Lower lobe of right lung (tissue), 2 donors: Measurements from ENCODE around the gene TREML2. TPM values are rescaled to one million over a fixed set of nuclear protein-coding genes. Genes with fewer than 3 reads are reported as not detected.

Experiments
- ATAC-seq, 2 donors: fragments of 200-7000 bp; cut with Tn5 transposase; one replicate each; pipeline ENCODE4 v1.9.1; 2020 to 2022; ENCODE audit warnings: mild to moderate bottlenecking in 2 of 2, moderate library complexity in 2 of 2
- DNase-seq: peaks from one replicate; pipeline ENCODE4 v3.0.0-alpha.2; 2020
- H3K27ac ChIP-seq: fragments of 200-600 bp; one replicate; pipeline ENCODE4 v1.8.0; 2022
- H3K27me3 ChIP-seq: fragments of 200-600 bp; one replicate; pipeline ENCODE4 v1.8.0; 2022; ENCODE audit warnings: low read depth
- H3K36me3 ChIP-seq: fragments of 200-600 bp; one replicate; pipeline ENCODE4 v1.8.0; 2022; ENCODE audit warnings: mild to moderate bottlenecking
- H3K4me1 ChIP-seq: fragments of 200-600 bp; one replicate; pipeline ENCODE4 v1.8.0; 2022
- H3K4me3 ChIP-seq: fragments of 200-600 bp; one replicate; pipeline ENCODE4 v1.8.0; 2022; ENCODE audit warnings: mild to moderate bottlenecking
- H3K9me3 ChIP-seq: fragments of 200-600 bp; one replicate; pipeline ENCODE4 v1.8.0; 2022
- CTCF ChIP-seq: fragments of 200-600 bp; IDR thresholded peaks from one replicate; pipeline ENCODE4 v1.8.0; 2022; ENCODE audit warnings: antibody characterized with exemption, mild to moderate bottlenecking
- intact Hi-C: fragments of 100-400 bp; cut with DNase I; formaldehyde crosslinking; loops from one replicate; pipeline ENCODE4 v1.11.0; 2022
- total RNA-seq: library from RNA; stranded (reverse); fragmentation: NEBNext Ultra II Directional; extraction: Animal tissue kit (Norgen Biotek cat#: 25700); gene quantifications from one replicate; pipeline ENCODE4 v1.2.1, GENCODE V29; 2021
- donor health status: DM: no; HTN: yes; CAD: no; lungs with severe emphysema.

Gene TREML2
- total RNA-seq, 1 donor from 2014 or later, result 1.4 TPM

- no peaks in the 10 kb centered on the region for H3K9me3 ChIP-seq
- intact Hi-C loops, result no loop called here
- no peak for ATAC-seq
- H3K27ac ChIP-seq, result no peak overlapping the region
- H3K4me3 ChIP-seq, result no peak overlapping the region
- H3K36me3 ChIP-seq, result no peaks in the 10 kb centered on the region
- no peak for DNase-seq
- H3K27me3 ChIP-seq, result peaks cover 19% of the 10 kb centered on the region
- no peak for TF ChIP-seq CTCF
- no peaks in the 10 kb centered on the region for H3K4me1 ChIP-seq
These were observed 36.2 kb upstream of the TREML2 start for GRCh38 chr6:41237128-41237527.

GRCh38 chr6:41236276-41236675 lies 35.3 kb upstream of the TREML2 start:
- no peak for ATAC-seq
- intact Hi-C loops, result no loop called here
- Histone ChIP-seq H3K4me1 (no peaks in the 10 kb centered on the region), H3K27me3 (peaks cover 19% of the 10 kb centered on the region), H3K36me3 (no peaks in the 10 kb centered on the region), H3K27ac (no peak overlapping the region), H3K4me3 (no peak overlapping the region), H3K9me3 (no peaks in the 10 kb centered on the region)
- no peak for DNase-seq
- no peak for TF ChIP-seq CTCF

GRCh38 chr6:41232667-41233066 lies 31.7 kb upstream of the TREML2 start:
- intact Hi-C loops, result no loop called here
- H3K4me3 ChIP-seq, result no peak overlapping the region

GRCh38 chr6:41231246-41231645 lies 30.3 kb upstream of the TREML2 start:
- DNase-seq (no peak), ATAC-seq (no peak)
- no peak for TF ChIP-seq CTCF
- peaks cover 6% of the 10 kb centered on the region for H3K27me3 ChIP-seq
- H3K4me3 ChIP-seq, result no peak overlapping the region
- H3K36me3 ChIP-seq, result no peaks in the 10 kb centered on the region
- intact Hi-C loops, result no loop called here
- H3K27ac ChIP-seq, result no peak overlapping the region
- H3K9me3 ChIP-seq, result no peaks in the 10 kb centered on the region
- no peaks in the 10 kb centered on the region for H3K4me1 ChIP-seq

More at GRCh38 chr6:41232667-41233066, 31.7 kb upstream of the TREML2 start:
- Histone ChIP-seq H3K27ac (no peak overlapping the region), H3K9me3 (no peaks in the 10 kb centered on the region), H3K27me3 (peaks cover 4% of the 10 kb centered on the region), H3K36me3 (no peaks in the 10 kb centered on the region), H3K4me1 (no peaks in the 10 kb centered on the region)
- no peak for TF ChIP-seq CTCF
- DNase-seq, result no peak
- ATAC-seq, result no peak

GRCh38 chr6:41229721-41230120 lies 28.8 kb upstream of the TREML2 start:
- no peak for TF ChIP-seq CTCF
- no peak overlapping the region for H3K4me3 ChIP-seq
- intact Hi-C loops, result no loop called here
- peaks cover 6% of the 10 kb centered on the region for H3K27me3 ChIP-seq
- no peaks in the 10 kb centered on the region for H3K9me3 ChIP-seq
- ATAC-seq (peak in 1 of 2 donors; percentile 25), DNase-seq (no peak)
- H3K27ac ChIP-seq, result no peak overlapping the region
- no peaks in the 10 kb centered on the region for H3K4me1 ChIP-seq
- H3K36me3 ChIP-seq, result no peaks in the 10 kb centered on the region

GRCh38 chr6:41228616-41229015 lies 27.7 kb upstream of the TREML2 start:
- Histone ChIP-seq H3K4me3 (no peak overlapping the region), H3K36me3 (no peaks in the 10 kb centered on the region), H3K27ac (no peak overlapping the region), H3K4me1 (no peaks in the 10 kb centered on the region), H3K27me3 (peaks cover 6% of the 10 kb centered on the region), H3K9me3 (no peaks in the 10 kb centered on the region)
- DNase-seq, result no peak
- peak in 1 of 2 donors; percentile 46 for ATAC-seq
- no peak for TF ChIP-seq CTCF
- intact Hi-C loops, result no loop called here
